Measurements from ENCODE around the gene ATP1A1. TPM values are rescaled to one million over a fixed set of nuclear protein-coding genes. Genes with fewer than 3 reads are reported as not detected.

Gene ATP1A1
- total RNA-seq, 2 experiments from 2014 or later, result 74.4 to 186 TPM

DNA sequence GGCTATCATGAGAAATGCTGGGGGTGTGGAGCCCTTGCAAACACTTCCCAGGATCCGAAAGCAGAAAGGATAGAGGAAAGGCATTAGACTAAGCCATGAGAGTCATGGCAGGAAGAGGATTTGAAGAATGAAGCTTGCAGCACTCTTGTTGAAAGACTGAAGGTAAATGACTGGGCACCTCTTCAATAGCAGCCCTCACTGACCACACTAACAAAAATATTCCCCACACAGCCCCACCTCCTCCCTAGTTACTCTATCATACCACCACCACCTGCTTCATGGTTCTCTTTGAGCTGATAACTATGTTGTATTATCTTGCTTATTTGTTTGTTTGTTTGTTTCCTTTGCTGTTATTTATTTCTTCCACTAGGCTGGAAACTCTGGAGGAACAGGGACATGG lies 13.2 kb upstream of the ATP1A1 start:
- ChIA-PET CTCF (ENCODE audit: unreplicated experiment) (no interaction called here), POLR2A (no interaction called here)
- Histone ChIP-seq H3K79me2 (ENCODE audit: insufficient read depth, low read depth, low read length) (no peaks in the 10 kb centered on the region), H3K4me2 (ENCODE audit: low read length) (no peak overlapping the region), H3K36me3 (ENCODE audit: insufficient read depth, low read length) (no peaks in the 10 kb centered on the region), H3K4me3 (ENCODE audit: low read depth, low read length, poor library complexity, severe bottlenecking) (no peak overlapping the region), H3K9me2 (ENCODE audit: insufficient read depth, low read length) (no peaks in the 10 kb centered on the region), H2AFZ (ENCODE audit: low read length) (no peak overlapping the region), H3K4me1 (ENCODE audit: insufficient read depth, low read length, poor library complexity, severe bottlenecking) (peaks cover 8% of the 10 kb centered on the region), H3K9me3 (ENCODE audit: low read length) (peaks cover 5% of the 10 kb centered on the region; the same call in 1 of the 2 replicates), H3K27ac (ENCODE audit: low read depth, low read length, poor library complexity, severe bottlenecking) (no peak overlapping the region), H4K20me1 (ENCODE audit: insufficient read depth, low read length) (no peaks in the 10 kb centered on the region)
- no peak for DNase-seq (ENCODE audit: low spot score)
- no TSS peak for BruUV-seq (replicated peaks)
- intact Hi-C loops (cut with micrococcal nuclease; ENCODE audit: unreplicated experiment), result loop anchor here (5.0 kb wide), 1 partner anchor 127 kb away; no protein-coding TSS in a partner anchor
- TF ChIP-seq, protein P1, sequence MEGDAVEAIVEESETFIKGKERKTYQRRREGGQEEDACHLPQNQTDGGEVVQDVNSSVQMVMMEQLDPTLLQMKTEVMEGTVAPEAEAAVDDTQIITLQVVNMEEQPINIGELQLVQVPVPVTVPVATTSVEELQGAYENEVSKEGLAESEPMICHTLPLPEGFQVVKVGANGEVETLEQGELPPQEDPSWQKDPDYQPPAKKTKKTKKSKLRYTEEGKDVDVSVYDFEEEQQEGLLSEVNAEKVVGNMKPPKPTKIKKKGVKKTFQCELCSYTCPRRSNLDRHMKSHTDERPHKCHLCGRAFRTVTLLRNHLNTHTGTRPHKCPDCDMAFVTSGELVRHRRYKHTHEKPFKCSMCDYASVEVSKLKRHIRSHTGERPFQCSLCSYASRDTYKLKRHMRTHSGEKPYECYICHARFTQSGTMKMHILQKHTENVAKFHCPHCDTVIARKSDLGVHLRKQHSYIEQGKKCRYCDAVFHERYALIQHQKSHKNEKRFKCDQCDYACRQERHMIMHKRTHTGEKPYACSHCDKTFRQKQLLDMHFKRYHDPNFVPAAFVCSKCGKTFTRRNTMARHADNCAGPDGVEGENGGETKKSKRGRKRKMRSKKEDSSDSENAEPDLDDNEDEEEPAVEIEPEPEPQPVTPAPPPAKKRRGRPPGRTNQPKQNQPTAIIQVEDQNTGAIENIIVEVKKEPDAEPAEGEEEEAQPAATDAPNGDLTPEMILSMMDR (conservative IDR thresholded peaks at IDR 0.05; ENCODE audit: low read length), result no peak
- TF ChIP-seq EZH2phosphoT487 (IDR thresholded peaks at IDR 0.05; ENCODE audit: borderline replicate concordance, low read depth, low read length), result no peak

GRCh38 chr1:116360429-116361173 lies 12.4 kb upstream of the ATP1A1 start:
- Histone ChIP-seq H2AFZ (ENCODE audit: low read length) (no peak overlapping the region), H3K9me2 (ENCODE audit: insufficient read depth, low read length) (no peaks in the 10 kb centered on the region), H3K27ac (ENCODE audit: low read depth, low read length, poor library complexity, severe bottlenecking) (no peak overlapping the region), H4K20me1 (ENCODE audit: insufficient read depth, low read length) (no peaks in the 10 kb centered on the region), H3K79me2 (ENCODE audit: insufficient read depth, low read depth, low read length) (no peaks in the 10 kb centered on the region), H3K4me1 (ENCODE audit: insufficient read depth, low read length, poor library complexity, severe bottlenecking) (peaks cover 8% of the 10 kb centered on the region), H3K4me3 (ENCODE audit: low read depth, low read length, poor library complexity, severe bottlenecking) (no peak overlapping the region), H3K36me3 (ENCODE audit: insufficient read depth, low read length) (no peaks in the 10 kb centered on the region), H3K9me3 (ENCODE audit: low read length) (peaks cover 12% of the 10 kb centered on the region; the same call in 1 of the 2 replicates), H3K4me2 (ENCODE audit: low read length) (no peak overlapping the region)
- ChIA-PET CTCF (ENCODE audit: unreplicated experiment) (no interaction called here), POLR2A (no interaction called here)
- peak; percentile 36 for DNase-seq (ENCODE audit: low spot score)
- intact Hi-C loops (cut with micrococcal nuclease; ENCODE audit: unreplicated experiment), result loop anchor here (5.0 kb wide), 1 partner anchor 127 kb away; no protein-coding TSS in a partner anchor
- no TSS peak for BruUV-seq (replicated peaks)
- TF ChIP-seq, protein P1 (conservative IDR thresholded peaks at IDR 0.05; ENCODE audit: low read length), result peak; percentile 69
- no peak for TF ChIP-seq EZH2phosphoT487 (IDR thresholded peaks at IDR 0.05; ENCODE audit: borderline replicate concordance, low read depth, low read length)

DNA sequence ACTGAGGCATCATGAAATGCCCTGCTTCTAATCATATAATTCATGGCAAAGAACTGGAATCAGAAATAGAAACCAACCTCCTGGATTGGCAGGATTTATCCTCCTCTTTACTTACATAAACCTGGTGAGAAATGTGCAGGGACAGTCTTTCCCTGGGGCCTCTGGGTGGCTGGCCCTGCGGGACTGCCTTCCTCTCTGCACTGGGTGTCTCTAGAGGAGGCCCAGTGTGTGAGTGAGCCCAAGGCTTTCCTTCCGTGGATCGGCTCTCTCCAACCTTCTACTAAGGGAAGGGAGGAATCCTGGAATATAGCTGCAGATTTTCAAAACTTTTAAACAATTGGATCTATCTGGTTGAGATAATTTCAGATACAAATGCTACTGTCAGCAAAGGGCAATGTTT lies 11.4 kb upstream of the ATP1A1 start:
- TF ChIP-seq, protein P1 (conservative IDR thresholded peaks at IDR 0.05; ENCODE audit: low read length), result no peak
- TF ChIP-seq EZH2phosphoT487 (IDR thresholded peaks at IDR 0.05; ENCODE audit: borderline replicate concordance, low read depth, low read length), result no peak
- intact Hi-C loops (cut with micrococcal nuclease; ENCODE audit: unreplicated experiment), result loop anchor here (5.0 kb wide), 1 partner anchor 126 kb away; no protein-coding TSS in a partner anchor
- Histone ChIP-seq H3K9me3 (ENCODE audit: low read length) (peaks cover 12% of the 10 kb centered on the region; the same call in 1 of the 2 replicates), H3K27ac (ENCODE audit: low read depth, low read length, poor library complexity, severe bottlenecking) (no peak overlapping the region), H3K79me2 (ENCODE audit: insufficient read depth, low read depth, low read length) (no peaks in the 10 kb centered on the region), H3K4me3 (ENCODE audit: low read depth, low read length, poor library complexity, severe bottlenecking) (no peak overlapping the region), H3K4me2 (ENCODE audit: low read length) (no peak overlapping the region), H2AFZ (ENCODE audit: low read length) (no peak overlapping the region; the same call in 1 of the 2 replicates), H3K9me2 (ENCODE audit: insufficient read depth, low read length) (no peaks in the 10 kb centered on the region), H3K36me3 (ENCODE audit: insufficient read depth, low read length) (no peaks in the 10 kb centered on the region), H3K4me1 (ENCODE audit: insufficient read depth, low read length, poor library complexity, severe bottlenecking) (peaks cover 5% of the 10 kb centered on the region), H4K20me1 (ENCODE audit: insufficient read depth, low read length) (no peaks in the 10 kb centered on the region)
- ChIA-PET POLR2A (no interaction called here), CTCF (ENCODE audit: unreplicated experiment) (no interaction called here)
- BruUV-seq (replicated peaks), result no TSS peak
- no peak for DNase-seq (ENCODE audit: low spot score)

Measured in OCI-LY7 (cell line).